Colonic mucosa (tissue), 4 donors: ENCODE data around the gene C19orf81. TPM values are rescaled to one million over a fixed set of nuclear protein-coding genes. Genes with fewer than 3 reads are reported as not detected.
"Not testable (repeated sequence)": the region's sequence is repeated elsewhere in the genome, so short reads cannot be mapped to it uniquely, and the experiment has no call there.

Experiments
- DNase-seq: peaks from one replicate; pipeline ENCODE4 v3.0.0-alpha.2; 2020
- H3K27ac ChIP-seq: fragments of 200-600 bp; one replicate; pipeline ENCODE4 v1.8.0; 2021
- H3K27me3 ChIP-seq: fragments of 200-600 bp; one replicate; pipeline ENCODE4 v1.8.0; 2021
- H3K36me3 ChIP-seq: fragments of 200-600 bp; one replicate; pipeline ENCODE4 v1.8.0; 2021
- H3K4me1 ChIP-seq: fragments of 200-600 bp; one replicate; pipeline ENCODE4 v1.8.0; 2021; ENCODE audit warnings: mild to moderate bottlenecking
- H3K4me3 ChIP-seq: fragments of 200-600 bp; one replicate; pipeline ENCODE4 v1.8.0; 2021
- H3K9ac ChIP-seq, 2 donors: one replicate each; pipeline ENCODE4 v1.7.0; 2013; ENCODE audit warnings: control low read depth in 2 of 2, low read depth in 2 of 2, low read length in 2 of 2
- H3K9me3 ChIP-seq: fragments of 200-600 bp; one replicate; pipeline ENCODE4 v1.8.0; 2021
- intact Hi-C: fragments of 100-400 bp; cut with DNase I; formaldehyde crosslinking; loops from one replicate; pipeline ENCODE4 v1.14.1; 2022
- total RNA-seq, 2 donors: library from RNA; stranded (reverse); fragmentation: NEBNext Ultra II Directional in 1 of 2; extraction: Animal tissue kit (Norgen Biotek cat#: 25700) in 1 of 2; gene quantifications; one replicate each; pipeline ENCODE4 v1.2.1, GENCODE V29; 2021
- TF ChIP-seq, protein P1 (sequence below): fragments of 200-600 bp; IDR thresholded peaks from one replicate; pipeline ENCODE4 v1.8.0; 2022; ENCODE audit warnings: antibody characterized with exemption, mild to moderate bottlenecking
- donor health status: healthy.
- donor health status: DM: no; HTN: no; CAD: no.
- donor health status: DM: no; HTN: no; CAD: no.

The C19orf81 gene
- total RNA-seq = not detected

DNA sequence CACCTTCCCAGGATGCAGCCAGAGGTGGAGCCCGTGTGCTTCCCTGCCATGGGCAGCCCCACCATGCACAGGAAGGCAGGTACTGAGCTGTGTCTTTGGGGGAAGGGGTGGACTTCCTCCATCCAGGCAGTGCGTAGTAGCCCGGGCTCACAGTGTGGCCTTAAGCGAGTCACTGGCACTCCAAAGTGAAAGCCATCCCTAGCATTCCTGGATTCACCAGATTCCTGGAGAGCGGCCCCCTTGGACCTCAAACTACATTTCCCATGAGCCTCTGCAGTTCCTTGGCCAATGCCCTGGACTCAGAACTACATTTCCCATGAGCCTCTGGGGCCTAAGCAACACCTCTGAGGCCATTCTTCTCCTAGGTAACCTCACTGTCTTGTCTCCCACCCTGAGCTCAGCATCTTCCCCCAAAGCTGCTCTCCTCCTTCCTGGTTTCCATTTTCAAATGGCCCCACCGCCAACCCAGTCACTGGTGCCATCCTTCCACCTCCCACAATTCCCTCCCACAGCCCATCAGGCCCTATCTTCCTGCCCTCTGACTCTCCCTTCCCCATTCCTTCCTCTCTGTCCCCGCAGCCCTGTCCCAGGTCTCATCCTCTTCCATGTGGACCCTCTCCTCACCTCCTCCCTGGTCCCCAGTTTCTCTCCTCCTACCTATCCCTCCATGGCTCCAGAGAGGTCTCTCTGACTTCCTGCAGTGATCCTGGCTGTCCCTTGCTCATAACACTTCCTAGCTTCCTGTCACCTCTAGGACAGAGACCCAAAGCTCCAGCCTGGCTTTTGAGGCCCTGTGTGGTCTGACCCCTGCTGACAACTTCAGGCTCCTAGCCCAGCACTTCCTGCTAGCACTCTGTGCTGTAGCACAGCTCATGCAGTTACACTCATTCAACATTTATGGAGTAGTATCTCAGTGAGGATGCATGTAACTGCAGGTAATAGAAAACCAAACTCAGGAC lies at the start of gene C19orf81:
Gene C19orf81, plus strand, starts transcription at position 13 of the 959 bp plus-strand sequence. Its CDS starts 0 bp downstream, at position 13.
- no peaks in the 10 kb centered on the region for H3K9me3 ChIP-seq
- intact Hi-C loops = no loop called here
- no peak within 1 kb of the TSS for H3K4me3 ChIP-seq
- H3K36me3 ChIP-seq = no peaks in the 10 kb centered on the region
- no peaks in the 10 kb centered on the region for H3K27me3 ChIP-seq
- H3K4me1 ChIP-seq = no peaks in the 10 kb centered on the region
- no peak within 1 kb of the TSS for H3K27ac ChIP-seq
- no peak for DNase-seq
- TF ChIP-seq, protein P1, sequence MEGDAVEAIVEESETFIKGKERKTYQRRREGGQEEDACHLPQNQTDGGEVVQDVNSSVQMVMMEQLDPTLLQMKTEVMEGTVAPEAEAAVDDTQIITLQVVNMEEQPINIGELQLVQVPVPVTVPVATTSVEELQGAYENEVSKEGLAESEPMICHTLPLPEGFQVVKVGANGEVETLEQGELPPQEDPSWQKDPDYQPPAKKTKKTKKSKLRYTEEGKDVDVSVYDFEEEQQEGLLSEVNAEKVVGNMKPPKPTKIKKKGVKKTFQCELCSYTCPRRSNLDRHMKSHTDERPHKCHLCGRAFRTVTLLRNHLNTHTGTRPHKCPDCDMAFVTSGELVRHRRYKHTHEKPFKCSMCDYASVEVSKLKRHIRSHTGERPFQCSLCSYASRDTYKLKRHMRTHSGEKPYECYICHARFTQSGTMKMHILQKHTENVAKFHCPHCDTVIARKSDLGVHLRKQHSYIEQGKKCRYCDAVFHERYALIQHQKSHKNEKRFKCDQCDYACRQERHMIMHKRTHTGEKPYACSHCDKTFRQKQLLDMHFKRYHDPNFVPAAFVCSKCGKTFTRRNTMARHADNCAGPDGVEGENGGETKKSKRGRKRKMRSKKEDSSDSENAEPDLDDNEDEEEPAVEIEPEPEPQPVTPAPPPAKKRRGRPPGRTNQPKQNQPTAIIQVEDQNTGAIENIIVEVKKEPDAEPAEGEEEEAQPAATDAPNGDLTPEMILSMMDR = no peak
- no peak within 1 kb of the TSS for H3K9ac ChIP-seq

DNA sequence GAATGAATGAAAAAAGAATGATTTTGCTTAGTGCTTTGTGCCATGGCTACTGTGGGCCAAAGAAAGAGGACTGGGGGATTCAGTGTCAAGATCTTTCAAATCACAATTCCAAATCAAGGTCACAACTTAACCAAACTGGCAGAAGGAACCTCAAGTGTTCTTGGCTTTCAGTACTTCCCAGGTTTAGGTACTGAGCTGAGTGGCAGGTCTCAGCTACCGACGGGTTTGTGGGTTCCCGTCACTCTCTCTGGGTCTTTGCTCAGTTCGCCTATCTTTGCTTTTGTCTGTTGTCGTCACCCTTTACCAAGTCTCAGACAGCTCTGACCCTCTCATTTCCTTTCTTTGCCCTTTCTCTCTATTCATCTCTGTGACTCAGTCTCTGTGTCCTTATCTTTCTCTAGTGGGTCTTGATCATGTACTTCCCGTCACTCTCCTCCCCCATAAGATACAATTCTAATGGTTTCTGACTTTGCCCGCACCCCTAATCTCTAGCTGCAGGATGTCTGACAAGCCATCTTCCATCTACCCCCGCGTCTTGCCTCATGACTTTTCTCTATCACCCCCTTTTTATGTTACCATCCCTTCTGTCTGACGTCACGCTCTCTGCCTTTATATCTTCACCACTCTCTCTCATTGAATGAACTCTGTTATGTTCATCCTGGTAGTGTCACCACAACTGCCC lies 47.7 kb upstream of the C19orf81 start:
- H3K27me3 ChIP-seq = no peaks in the 10 kb centered on the region
- TF ChIP-seq, protein P1 = no peak
- no peak overlapping the region for H3K9ac ChIP-seq
- no peaks in the 10 kb centered on the region for H3K36me3 ChIP-seq
- no peaks in the 10 kb centered on the region for H3K4me1 ChIP-seq
- intact Hi-C loops = no loop called here
- H3K27ac ChIP-seq = no peak overlapping the region
- H3K4me3 ChIP-seq = no peak overlapping the region
- no peaks in the 10 kb centered on the region for H3K9me3 ChIP-seq
- DNase-seq = no peak

DNA sequence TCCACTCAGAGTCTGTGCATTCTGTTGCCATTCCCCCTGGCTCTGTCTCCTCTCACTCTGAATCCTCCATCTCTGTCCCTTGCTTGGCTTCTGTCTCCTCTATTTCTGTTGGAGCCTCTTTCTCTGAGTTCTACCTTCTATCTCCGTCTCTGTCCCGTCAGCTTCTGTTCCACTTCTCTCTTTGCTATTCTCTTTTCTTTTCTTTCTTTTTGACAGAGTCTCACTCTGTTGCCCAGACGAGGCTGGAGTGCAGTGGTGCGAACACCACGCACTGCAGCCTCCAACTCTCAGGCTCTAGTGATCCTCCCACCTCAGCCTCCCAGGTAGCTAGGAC lies 47.2 kb upstream of the C19orf81 start:
- Histone ChIP-seq H3K4me3 (no peak overlapping the region), H3K27me3 (no peaks in the 10 kb centered on the region), H3K27ac (no peak overlapping the region), H3K9ac (no peak overlapping the region), H3K9me3 (no peaks in the 10 kb centered on the region), H3K4me1 (no peaks in the 10 kb centered on the region), H3K36me3 (no peaks in the 10 kb centered on the region)
- TF ChIP-seq, protein P1 = no peak
- DNase-seq = no peak
- intact Hi-C loops = no loop called here

DNA sequence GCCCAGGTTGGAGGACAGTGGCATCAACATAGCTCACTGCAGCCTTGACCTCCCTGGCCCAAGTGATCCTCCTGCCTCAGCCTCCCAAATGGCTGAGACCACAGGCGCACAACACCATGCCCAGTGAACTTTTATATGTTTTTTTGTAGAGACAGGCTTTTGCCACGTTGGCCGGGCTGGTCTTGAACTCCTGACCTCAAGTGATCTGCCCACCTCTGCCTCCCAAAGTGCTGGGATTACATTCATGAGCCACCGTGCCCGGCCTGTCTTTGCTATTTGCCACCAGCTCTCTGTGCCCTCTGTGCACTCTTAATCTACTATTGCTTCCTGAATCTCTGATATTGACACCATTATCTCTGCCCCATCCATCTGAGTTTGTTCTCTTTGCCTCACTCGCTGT lies 46.7 kb upstream of the C19orf81 start:
- Histone ChIP-seq H3K27me3 (no peaks in the 10 kb centered on the region), H3K4me1 (no peaks in the 10 kb centered on the region)
- intact Hi-C loops = no loop called here

DNA sequence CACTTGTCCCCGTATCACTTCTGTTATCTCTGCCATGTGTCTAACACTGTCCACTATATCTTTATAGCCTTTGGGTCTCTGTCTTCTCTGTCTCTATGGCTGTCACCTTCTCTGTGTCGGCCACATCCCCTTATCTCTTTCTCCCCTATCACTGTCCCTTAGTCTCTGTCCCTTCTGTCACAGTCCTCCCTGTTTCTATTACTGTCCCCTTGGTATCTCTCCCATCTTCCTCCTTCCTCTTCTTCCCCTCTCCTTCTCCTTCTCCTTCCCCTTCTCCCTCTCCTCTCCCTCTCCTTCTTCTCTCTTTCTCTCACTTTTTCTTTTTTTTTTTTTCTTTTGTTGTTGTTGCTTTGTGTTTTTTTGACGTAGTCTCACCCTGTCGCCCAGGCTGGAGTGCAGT lies 46.3 kb upstream of the C19orf81 start:
- no peaks in the 10 kb centered on the region for H3K27me3 ChIP-seq
- TF ChIP-seq, protein P1 = no peak
- no peak for DNase-seq
- no peak overlapping the region for H3K9ac ChIP-seq
- intact Hi-C loops = no loop called here
- no peak overlapping the region for H3K27ac ChIP-seq
- H3K36me3 ChIP-seq = no peaks in the 10 kb centered on the region
- H3K4me1 ChIP-seq = no peaks in the 10 kb centered on the region
- no peaks in the 10 kb centered on the region for H3K9me3 ChIP-seq
- H3K4me3 ChIP-seq = no peak overlapping the region

More for the DNA sequence above, 46.7 kb upstream of the C19orf81 start:
- H3K27ac ChIP-seq = no peak overlapping the region
- H3K4me3 ChIP-seq = no peak overlapping the region
- TF ChIP-seq, protein P1 = no peak
- H3K9ac ChIP-seq = no peak overlapping the region
- no peaks in the 10 kb centered on the region for H3K9me3 ChIP-seq
- H3K36me3 ChIP-seq = no peaks in the 10 kb centered on the region
- no peak for DNase-seq

DNA sequence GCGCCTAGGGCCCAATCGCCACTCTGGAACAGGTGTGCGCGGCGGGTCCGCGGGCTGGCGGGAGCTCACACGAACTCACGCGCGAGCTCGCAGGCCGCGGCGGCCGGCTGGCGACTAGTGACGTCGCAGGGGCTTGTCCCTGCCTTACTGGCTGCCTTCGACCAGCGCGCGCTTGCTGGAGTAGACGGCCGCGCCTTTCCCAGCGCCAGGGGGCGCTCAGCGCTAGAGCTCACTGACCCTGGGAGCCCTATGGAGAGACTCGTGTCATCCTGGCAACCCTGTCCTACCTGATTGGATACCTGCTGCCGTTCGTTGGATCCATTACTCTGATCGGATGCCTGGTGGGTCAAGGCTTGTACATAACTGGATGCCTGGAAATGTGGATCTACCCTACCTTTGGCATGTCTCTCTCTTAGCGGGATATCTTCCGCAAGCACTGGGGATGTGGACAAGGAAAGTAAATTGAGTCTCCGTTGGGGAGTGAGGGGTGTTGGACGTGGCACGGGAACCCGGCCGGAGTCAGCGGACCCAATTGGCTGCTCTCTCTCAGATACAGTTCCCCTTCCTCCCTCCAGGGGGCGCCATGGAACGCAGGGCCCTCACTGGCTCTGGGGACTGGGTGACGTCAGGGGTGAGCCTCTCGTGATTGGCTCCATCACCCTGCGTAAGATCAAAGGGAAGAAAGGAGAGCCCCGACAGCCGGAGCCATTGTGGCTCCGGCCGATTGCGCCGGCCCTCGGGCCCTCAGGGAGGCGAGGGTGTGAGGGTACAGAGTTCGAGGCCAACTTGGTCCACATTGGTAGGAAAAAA lies 44.8 kb upstream of the C19orf81 start:
- H3K4me3 ChIP-seq, intact Hi-C loops, H3K9me3 ChIP-seq, H3K4me1 ChIP-seq, DNase-seq, H3K27ac ChIP-seq, H3K27me3 ChIP-seq, H3K36me3 ChIP-seq, H3K9ac ChIP-seq: not testable (repeated sequence)

DNA sequence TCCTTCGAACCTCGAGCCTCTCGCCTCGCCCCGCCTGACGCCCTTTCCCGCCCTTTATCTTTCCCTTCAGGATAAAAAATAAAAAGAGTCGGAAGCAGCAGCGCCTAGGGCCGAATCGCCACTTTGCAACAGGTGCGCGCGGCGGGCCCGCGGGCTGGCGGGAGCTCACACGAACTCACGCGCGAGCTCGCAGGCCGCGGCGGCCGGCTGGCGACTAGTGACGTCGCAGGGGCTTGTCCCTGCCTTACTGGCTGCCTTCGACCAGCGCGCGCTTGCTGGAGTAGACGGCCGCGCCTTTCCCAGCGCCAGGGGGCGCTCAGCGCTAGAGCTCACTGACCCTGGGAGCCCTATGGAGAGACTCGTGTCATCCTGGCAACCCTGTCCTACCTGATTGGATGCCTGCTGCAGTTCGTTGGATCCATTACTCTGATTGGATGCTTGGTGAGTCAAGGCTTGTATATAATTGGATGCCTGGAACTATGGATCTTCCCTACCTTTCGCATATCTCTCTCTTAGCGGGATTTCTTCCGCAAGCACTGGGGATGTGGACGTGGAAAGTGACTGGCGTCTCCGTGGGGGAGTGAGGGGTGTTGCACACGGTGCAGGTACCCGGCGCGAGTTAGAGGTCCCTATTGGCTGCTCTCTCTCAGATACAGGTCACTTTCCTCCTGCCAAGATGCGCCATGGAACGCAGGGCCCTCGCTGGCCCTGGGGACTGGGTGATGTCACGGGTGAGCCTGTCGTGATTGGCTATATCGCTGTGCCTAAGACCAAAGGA lies 43.0 kb upstream of the C19orf81 start:
- not testable (repeated sequence) for H3K27me3 ChIP-seq

More for the DNA sequence above, 43.0 kb upstream of the C19orf81 start:
- intact Hi-C loops, H3K4me3 ChIP-seq, H3K9ac ChIP-seq, H3K36me3 ChIP-seq, DNase-seq, H3K27ac ChIP-seq, H3K4me1 ChIP-seq, H3K9me3 ChIP-seq: not testable (repeated sequence)
